UCSD-AML1 (cell line): Measurements from ENCODE around the gene VSTM2B.

Experiments
- DNase-seq: peaks from one replicate; lab custom pipeline; 2025; ENCODE audit not compliant: unreplicated experiment; lab: John Stamatoyannopoulos, UW

Gene VSTM2B

GRCh38 chr19:29515233-29515619 is 10.6 kb upstream of the VSTM2B start:
- DNase-seq: no peak

GRCh38 chr19:29515706-29516357 is 10.0 kb upstream of the VSTM2B start:
- no peak for DNase-seq

GRCh38 chr19:29516358-29516725 is 9.5 kb upstream of the VSTM2B start:
- no peak for DNase-seq

- no peak for DNase-seq
These were observed 8.9 kb upstream of the VSTM2B start for GRCh38 chr19:29516821-29517395.

GRCh38 chr19:29517412-29517811 is 8.4 kb upstream of the VSTM2B start:
- no peak for DNase-seq

- no peak for DNase-seq
These were observed 7.8 kb upstream of the VSTM2B start for GRCh38 chr19:29517946-29518345.

GRCh38 chr19:29519146-29519545 is 6.6 kb upstream of the VSTM2B start:
- DNase-seq: no peak

- no peak for DNase-seq
These were observed 5.9 kb upstream of the VSTM2B start for GRCh38 chr19:29519931-29520330.

GRCh38 chr19:29520390-29520789 is 5.4 kb upstream of the VSTM2B start:
- DNase-seq: no peak

- no peak for DNase-seq
These were observed 4.3 kb upstream of the VSTM2B start for GRCh38 chr19:29521291-29522075.

GRCh38 chr19:29523568-29523967 is 2.2 kb upstream of the VSTM2B start:
- DNase-seq: no peak

- no peak for DNase-seq
These were observed 1.4 kb upstream of the VSTM2B start for GRCh38 chr19:29524201-29524911.

GRCh38 chr19:29524912-29525831 is 622 bp upstream of the VSTM2B start:
- no peak for DNase-seq

GRCh38 chr19:29526730-29527499 is 1.1 kb downstream of the VSTM2B start:
- no peak for DNase-seq

GRCh38 chr19:29527500-29528328 is 1.9 kb downstream of the VSTM2B start:
- DNase-seq: no peak

GRCh38 chr19:29528350-29528945 is 2.7 kb downstream of the VSTM2B start:
- DNase-seq: peak; percentile 64

- no peak for DNase-seq
These were observed 3.3 kb downstream of the VSTM2B start for GRCh38 chr19:29528946-29529645.
